GM18951 (cell line): Measurements from ENCODE around the gene PYHIN1.

Experiments used
- POLR2A ChIP-seq: IDR thresholded peaks from 4 replicates; pipeline ENCODE4 v1.6.1; 2011; ENCODE audit warnings: mild to moderate bottlenecking; ENCODE audit not compliant: insufficient read length, insufficient read depth; ENCODE audit errors: extremely low read depth
- in situ Hi-C: fragments of 300-500 bp; cut with MboI; formaldehyde crosslinking; loops from one replicate; pipeline ENCODE4 v1.12.0; 2022; ENCODE audit warnings: low sequenced_read_pairs, mixed read lengths, inconsistent platforms; ENCODE audit not compliant: unreplicated experiment

Gene PYHIN1

GRCh38 chr1:158952416-158952815 lies 21.1 kb downstream of the PYHIN1 start:
- no peak for TF ChIP-seq POLR2A
- in situ Hi-C loops: no loop called here

GRCh38 chr1:158961178-158961577 lies 29.8 kb downstream of the PYHIN1 start:
- in situ Hi-C loops: no loop called here
- TF ChIP-seq POLR2A: no peak

GRCh38 chr1:158962983-158963382 lies 31.6 kb downstream of the PYHIN1 start:
- no peak for TF ChIP-seq POLR2A
- in situ Hi-C loops: no loop called here

- TF ChIP-seq POLR2A: no peak
- in situ Hi-C loops: no loop called here
These were observed 37.8 kb downstream of the PYHIN1 start for GRCh38 chr1:158969166-158969565.

- no peak for TF ChIP-seq POLR2A
- in situ Hi-C loops: no loop called here
These were observed 38.5 kb downstream of the PYHIN1 start for GRCh38 chr1:158969855-158970254.

GRCh38 chr1:158972841-158973240 lies 41.5 kb downstream of the PYHIN1 start:
- in situ Hi-C loops: no loop called here
- no peak for TF ChIP-seq POLR2A

GRCh38 chr1:158976219-158976618 lies 44.9 kb downstream of the PYHIN1 start:
- no peak for TF ChIP-seq POLR2A
- in situ Hi-C loops: loop anchor here (25.0 kb wide), 1 partner anchor 464 kb away; no protein-coding TSS in a partner anchor

- no peak for TF ChIP-seq POLR2A
- in situ Hi-C loops: loop anchor here (25.0 kb wide), 1 partner anchor 466 kb away; no protein-coding TSS in a partner anchor
These were observed 47.4 kb downstream of the PYHIN1 start for GRCh38 chr1:158978730-158979129.

- in situ Hi-C loops: loop anchor here (25.0 kb wide), 1 partner anchor 467 kb away; no protein-coding TSS in a partner anchor
- no peak for TF ChIP-seq POLR2A
These were observed 47.9 kb downstream of the PYHIN1 start for GRCh38 chr1:158979229-158979628.

- TF ChIP-seq POLR2A: no peak
These were observed 51.9 kb downstream of the PYHIN1 start for GRCh38 chr1:158983235-158983634.

GRCh38 chr1:158984386-158984785 lies 53.0 kb downstream of the PYHIN1 start:
- no peak for TF ChIP-seq POLR2A
- in situ Hi-C loops: loop anchor here (25.0 kb wide), 1 partner anchor 472 kb away; no protein-coding TSS in a partner anchor

More at GRCh38 chr1:158983235-158983634, 51.9 kb downstream of the PYHIN1 start:
- in situ Hi-C loops: loop anchor here (25.0 kb wide), 1 partner anchor 471 kb away; no protein-coding TSS in a partner anchor

GRCh38 chr1:158989424-158989823 lies 58.1 kb downstream of the PYHIN1 start:
- in situ Hi-C loops: loop anchor here (25.0 kb wide), 1 partner anchor 477 kb away; no protein-coding TSS in a partner anchor
- no peak for TF ChIP-seq POLR2A

GRCh38 chr1:158992787-158993312 lies 61.5 kb downstream of the PYHIN1 start:
- in situ Hi-C loops: loop anchor here (25.0 kb wide), 1 partner anchor 481 kb away; no protein-coding TSS in a partner anchor
- no peak for TF ChIP-seq POLR2A

- in situ Hi-C loops: loop anchor here (25.0 kb wide), 1 partner anchor 485 kb away; no protein-coding TSS in a partner anchor
- TF ChIP-seq POLR2A: no peak
These were observed 65.6 kb downstream of the PYHIN1 start for GRCh38 chr1:158996998-158997397.
